ENCODE data around the gene UACA.

Gene UACA

GRCh38 chr15:70707686-70708300 is 55.6 kb downstream of the UACA start:
- no peak for DNase-seq (ENCODE audit: low spot score)

GRCh38 chr15:70704731-70705130 is 58.6 kb downstream of the UACA start:
- DNase-seq (ENCODE audit: low spot score) = no peak

GRCh38 chr15:70704166-70704565 is 59.2 kb downstream of the UACA start:
- no peak for DNase-seq (ENCODE audit: low spot score)

GRCh38 chr15:70703096-70703878 is 60.1 kb downstream of the UACA start:
- peak; percentile 49 for DNase-seq (ENCODE audit: low spot score)

GRCh38 chr15:70702584-70702983 is 60.8 kb downstream of the UACA start:
- DNase-seq (ENCODE audit: low spot score) = no peak

- peak; percentile 54 for DNase-seq (ENCODE audit: low spot score)
These were observed 61.3 kb downstream of the UACA start for GRCh38 chr15:70701891-70702568.

GRCh38 chr15:70701171-70701570 is 62.2 kb downstream of the UACA start:
- no peak for DNase-seq (ENCODE audit: low spot score)

- no peak for DNase-seq (ENCODE audit: low spot score)
These were observed 63.5 kb downstream of the UACA start for GRCh38 chr15:70699890-70700289.

DNA sequence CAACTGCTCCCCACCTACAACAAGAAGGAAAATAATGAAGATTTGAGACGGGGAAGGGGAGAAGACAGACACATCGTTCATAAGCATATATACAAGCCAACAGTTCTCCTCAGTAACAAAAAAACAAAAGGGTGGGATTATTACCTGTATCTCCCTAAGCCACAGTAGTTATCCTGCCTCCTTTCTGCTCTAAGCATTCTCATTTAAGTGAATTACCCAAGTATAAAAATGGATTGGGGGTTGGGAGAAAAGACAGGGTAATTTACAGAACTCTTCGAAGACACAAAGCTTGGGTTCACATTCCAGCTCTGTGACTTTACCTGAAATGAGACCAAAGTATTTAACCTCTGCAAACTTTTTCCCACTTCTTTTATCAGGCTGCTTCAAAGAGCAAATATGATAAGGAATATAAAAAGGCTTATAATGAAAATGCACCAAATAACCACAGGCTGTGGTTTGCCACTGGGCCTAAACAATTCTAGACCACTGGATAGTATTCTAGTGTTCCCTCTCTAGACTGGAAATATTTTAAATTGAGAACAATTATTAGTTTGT is 64.4 kb downstream of the UACA start:
- no peak for DNase-seq (ENCODE audit: low spot score)

DNA sequence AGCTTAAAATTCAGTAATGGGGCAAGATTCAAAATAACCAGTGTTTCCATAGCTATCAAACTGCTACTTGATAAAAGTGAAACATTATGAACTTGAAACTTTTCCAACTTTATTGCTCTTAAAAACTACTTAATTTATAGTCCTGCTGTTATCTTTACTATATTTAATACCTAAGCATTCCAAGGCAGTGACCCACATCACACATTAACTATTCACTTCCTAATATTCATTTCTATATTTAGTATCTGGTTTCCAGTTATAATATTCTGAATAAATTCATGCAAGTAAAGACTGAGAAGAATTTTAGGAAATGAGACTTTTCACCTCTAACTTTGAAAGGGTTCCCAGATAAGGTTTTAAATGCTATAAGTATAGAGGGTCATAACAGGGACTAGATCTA is 64.9 kb downstream of the UACA start:
- DNase-seq (ENCODE audit: low spot score) = no peak

- no peak for DNase-seq (ENCODE audit: low spot score)
These were observed 72.7 kb downstream of the UACA start for GRCh38 chr15:70690491-70691276.

DNA sequence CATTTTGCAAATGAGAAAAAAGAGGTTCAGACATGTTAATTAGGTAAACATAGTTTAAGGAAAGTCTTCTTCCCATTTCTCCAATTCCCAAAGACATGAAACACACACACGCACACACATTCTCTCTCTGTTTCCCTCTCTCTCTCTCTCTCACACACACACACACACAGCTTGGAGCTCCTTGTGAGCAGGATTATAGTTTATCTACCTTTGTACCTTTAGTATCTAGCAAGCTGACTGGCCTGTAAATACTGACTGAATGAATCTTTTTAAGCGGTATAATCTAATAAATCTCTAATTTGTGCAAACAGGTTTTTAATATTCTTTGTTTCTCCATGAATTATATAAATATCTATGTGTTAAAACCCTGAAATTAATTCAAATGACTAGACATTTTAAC is 73.3 kb downstream of the UACA start:
- DNase-seq (ENCODE audit: low spot score) = no peak

GRCh38 chr15:70687482-70687881 is 75.9 kb downstream of the UACA start:
- no peak for DNase-seq (ENCODE audit: low spot score)

GRCh38 chr15:70680817-70681216 is 82.5 kb downstream of the UACA start:
- no peak for DNase-seq (ENCODE audit: low spot score)

DNA sequence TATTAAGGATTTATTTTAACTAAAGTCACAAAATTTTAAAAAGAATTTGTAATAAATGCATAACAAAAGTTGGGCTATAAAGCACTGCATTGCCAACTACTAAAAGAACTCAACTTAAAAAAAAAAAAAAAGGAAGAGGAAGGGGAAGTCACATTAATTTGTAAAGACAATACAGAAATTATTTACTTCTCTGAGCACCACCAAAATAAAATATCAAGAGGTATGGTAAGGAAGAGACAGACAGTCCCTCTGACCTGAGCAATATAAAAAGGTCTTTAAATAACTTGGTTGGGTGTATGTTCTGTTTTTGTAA is 83.5 kb downstream of the UACA start:
- DNase-seq (ENCODE audit: low spot score) = no peak

- no peak for DNase-seq (ENCODE audit: low spot score)
These were observed 91.3 kb downstream of the UACA start for GRCh38 chr15:70672081-70672480.

DNA sequence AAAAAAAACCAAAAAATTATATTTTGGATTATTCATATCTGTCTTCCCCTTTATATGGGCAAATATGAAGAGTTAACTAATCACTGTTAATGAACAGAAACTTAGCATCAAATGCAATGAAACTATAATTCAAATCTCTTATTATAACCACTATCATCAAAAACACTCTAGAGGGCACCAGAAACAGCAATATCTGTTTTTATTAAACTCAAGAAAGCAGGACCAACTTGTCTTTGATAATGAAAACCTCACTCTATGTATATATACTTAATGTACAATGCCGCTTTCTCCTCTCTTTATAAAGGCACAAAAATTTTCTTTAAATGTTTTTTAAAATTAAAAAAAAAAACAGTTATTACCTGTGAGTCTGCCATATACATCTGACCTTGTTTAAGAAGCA is 92.7 kb downstream of the UACA start:
- DNase-seq (ENCODE audit: low spot score) = no peak

DNA sequence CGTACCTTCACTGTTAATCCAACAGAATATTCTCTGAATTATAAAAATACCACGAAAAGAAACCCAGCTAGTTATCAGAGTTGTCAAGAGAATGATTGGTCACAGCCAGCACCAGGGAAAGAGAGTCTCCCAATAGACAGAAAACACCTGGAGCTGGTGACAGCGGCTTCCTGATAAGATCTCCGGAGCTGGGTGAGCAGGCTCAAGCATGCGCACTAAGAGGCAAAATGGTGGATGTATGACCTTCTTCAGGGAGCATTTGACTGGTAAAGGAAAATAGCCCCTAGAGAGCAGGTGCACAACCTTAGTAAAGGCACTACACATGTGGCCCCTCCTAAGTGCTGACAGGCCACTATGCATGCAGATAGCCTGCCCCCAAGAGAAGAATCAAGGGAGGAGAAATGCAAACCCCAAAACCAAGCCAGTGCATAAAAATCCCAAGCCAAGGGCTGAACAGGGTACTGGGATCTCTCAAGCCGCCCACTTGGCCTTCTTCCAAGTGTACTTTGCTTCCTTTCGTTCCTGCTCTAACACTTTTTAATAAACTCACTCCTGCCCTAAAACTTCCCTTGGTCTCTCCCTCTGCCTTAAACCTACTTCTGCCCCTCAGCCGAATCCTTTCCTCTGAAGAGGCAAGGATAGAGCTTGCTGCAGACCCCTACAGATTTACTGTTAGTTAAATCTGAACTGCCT is 93.2 kb downstream of the UACA start:
- DNase-seq (ENCODE audit: low spot score) = no peak

DNA sequence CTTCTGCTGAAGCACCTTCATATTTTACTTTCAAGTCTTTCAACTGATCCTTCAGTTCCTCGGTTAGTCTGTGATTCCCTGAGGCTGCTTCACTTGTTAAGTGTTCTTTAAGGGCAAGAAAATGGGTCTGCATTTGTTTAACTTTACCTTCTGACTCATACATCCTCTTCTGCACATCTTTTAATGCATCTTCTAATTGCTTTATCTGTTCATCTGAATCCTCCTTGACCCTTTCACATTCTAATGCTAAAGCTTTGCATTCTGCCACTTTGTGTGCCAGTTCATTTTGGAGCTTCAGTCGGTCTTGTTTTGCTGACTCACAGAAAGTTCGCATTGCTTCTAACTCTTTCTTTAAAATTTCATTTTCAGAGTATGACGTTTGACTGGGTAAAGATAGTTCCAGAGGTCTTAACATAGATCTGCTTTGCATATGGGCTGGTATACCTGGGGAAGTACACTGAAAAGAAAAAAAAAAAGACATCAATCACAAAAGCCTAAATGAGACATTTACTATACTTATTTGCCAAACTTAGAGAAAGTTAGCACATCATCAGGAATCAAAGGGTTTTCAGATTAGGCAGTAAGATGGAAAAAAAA is 94.3 kb downstream of the UACA start:
- DNase-seq (ENCODE audit: low spot score) = no peak

DNA sequence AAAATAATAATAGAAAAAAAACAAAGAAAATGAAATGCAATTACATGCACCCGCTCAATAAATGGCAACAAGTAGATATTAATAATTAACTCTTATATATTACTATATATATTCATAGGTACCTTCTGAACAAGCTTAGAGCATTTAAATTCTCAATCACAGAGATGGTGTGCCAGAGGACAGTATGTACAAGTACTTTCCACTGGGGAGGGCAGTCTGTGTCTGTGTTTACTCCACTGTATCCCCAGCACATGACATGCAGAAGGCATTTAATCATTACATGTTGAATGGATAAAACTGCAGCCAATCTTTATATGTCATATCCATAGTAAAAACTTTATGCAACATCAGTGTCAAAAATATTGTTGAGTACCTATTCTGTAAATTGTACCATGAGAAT is 97.8 kb downstream of the UACA start:
- no peak for DNase-seq (ENCODE audit: low spot score)

DNA sequence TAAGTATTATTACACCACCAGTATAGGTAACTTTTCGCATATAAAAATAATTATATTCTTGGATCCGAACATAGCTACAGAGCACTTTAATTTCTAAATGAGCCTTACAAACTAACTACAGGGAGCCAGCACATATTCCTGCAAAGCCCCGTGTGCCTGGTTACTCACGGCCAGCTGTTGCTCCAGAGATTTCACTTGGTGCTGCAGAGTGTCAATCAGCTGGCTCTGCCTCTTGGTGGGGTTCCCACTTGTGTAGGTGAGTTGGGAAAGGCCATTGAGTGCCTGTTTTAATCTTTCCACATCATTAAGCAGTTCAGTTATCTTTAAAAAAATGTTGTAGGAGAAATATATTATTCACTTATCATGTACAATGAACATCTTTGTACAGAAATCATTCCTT is 98.9 kb downstream of the UACA start:
- no peak for DNase-seq (ENCODE audit: low spot score)

Measured in cerebellar cortex (tissue), 1 donor.